NCI-H748 (cell line): ENCODE measurements around the gene MFSD8.
"Not testable (repeated sequence)": the region's sequence is repeated elsewhere in the genome, so short reads cannot be mapped to it uniquely, and the experiment has no call there.

ENCODE experiments used
- DNase-seq: peaks from one replicate; lab custom pipeline; 2025; ENCODE audit not compliant: unreplicated experiment; lab: John Stamatoyannopoulos, UW

MFSD8 gene

GRCh38 chr4:127957105-127957504, 7.9 kb downstream of the MFSD8 start:
- DNase-seq = no peak

GRCh38 chr4:127936974-127937373, 28.0 kb downstream of the MFSD8 start:
- no peak for DNase-seq

GRCh38 chr4:127931836-127932235, 33.1 kb downstream of the MFSD8 start:
- not testable (repeated sequence) for DNase-seq

GRCh38 chr4:127930175-127930574, 34.8 kb downstream of the MFSD8 start:
- DNase-seq = no peak

- not testable (repeated sequence) for DNase-seq
Observed at GRCh38 chr4:127925720-127926119, 39.3 kb downstream of the MFSD8 start.

GRCh38 chr4:127922226-127922625, 42.7 kb downstream of the MFSD8 start:
- no peak for DNase-seq

- DNase-seq = no peak
Observed at GRCh38 chr4:127920521-127920920, 44.5 kb downstream of the MFSD8 start.

GRCh38 chr4:127917151-127917550, 47.8 kb downstream of the MFSD8 start:
- DNase-seq = no peak

GRCh38 chr4:127916512-127916911, 48.5 kb downstream of the MFSD8 start:
- DNase-seq = no peak

GRCh38 chr4:127905029-127905428, 59.9 kb downstream of the MFSD8 start:
- DNase-seq = no peak

GRCh38 chr4:127899682-127900081, 65.3 kb downstream of the MFSD8 start:
- not testable (repeated sequence) for DNase-seq

GRCh38 chr4:127896528-127896927, 68.4 kb downstream of the MFSD8 start:
- DNase-seq = no peak

GRCh38 chr4:127896069-127896468, 68.9 kb downstream of the MFSD8 start:
- DNase-seq = no peak

- no peak for DNase-seq
Observed at GRCh38 chr4:127889903-127890302, 75.1 kb downstream of the MFSD8 start.

GRCh38 chr4:127888559-127888958, 76.4 kb downstream of the MFSD8 start:
- DNase-seq = peak; percentile 6

- no peak for DNase-seq
Observed at GRCh38 chr4:127881563-127881864, 83.5 kb downstream of the MFSD8 start.

GRCh38 chr4:127880763-127881562, 84.0 kb downstream of the MFSD8 start, which contains the start of gene PLK4:
TSS of gene PLK4 (plus strand) at chr4:127880893. CDS start at chr4:127881135, 242 bp downstream.
- peak; percentile 95 for DNase-seq

GRCh38 chr4:127875791-127876190, 89.2 kb downstream of the MFSD8 start:
- DNase-seq = no peak

- DNase-seq = no peak
Observed at GRCh38 chr4:127870688-127871087, 94.3 kb downstream of the MFSD8 start.

- DNase-seq = no peak
Observed at GRCh38 chr4:127870281-127870680, 94.7 kb downstream of the MFSD8 start.

GRCh38 chr4:127868196-127868595, 96.8 kb downstream of the MFSD8 start:
- no peak for DNase-seq
